Measurements from ENCODE around the gene APOBEC3H. TPM values are rescaled to one million over a fixed set of nuclear protein-coding genes. Genes with fewer than 3 reads are reported as not detected.

The APOBEC3H gene
- total RNA-seq, 1 experiment from 2014 or later: 0.81 TPM

Other genes with a start within 250 kb of the APOBEC3H start
- 20.1 and 20.9 TPM in 2 replicates for gene CBX6, start 225.0 kb upstream of the APOBEC3H start, total RNA-seq (2014; rRNA removed; shearing (Covaris generic))
- not detected in 2 replicates for gene APOBEC3A, start 139.6 kb upstream of the APOBEC3H start, total RNA-seq (2014; rRNA removed; shearing (Covaris generic))
- gene APOBEC3B, start 114.9 kb upstream of the APOBEC3H start, total RNA-seq (2014; rRNA removed; shearing (Covaris generic)): 4.9 and 8.7 TPM in 2 replicates
- 6.4 and 8.2 TPM in 2 replicates for gene APOBEC3C, start 83.0 kb upstream of the APOBEC3H start, total RNA-seq (2014; rRNA removed; shearing (Covaris generic))
- gene APOBEC3D, start 76.1 kb upstream of the APOBEC3H start, total RNA-seq (2014; rRNA removed; shearing (Covaris generic)): 0.10 and 1.9 TPM in 2 replicates
- gene APOBEC3F, start 56.4 kb upstream of the APOBEC3H start, total RNA-seq (2014; rRNA removed; shearing (Covaris generic)): 2.8 and 6.3 TPM in 2 replicates
- gene APOBEC3G, start 20.0 kb upstream of the APOBEC3H start, total RNA-seq (2014; rRNA removed; shearing (Covaris generic)): 21.4 and 23.3 TPM in 2 replicates
- gene CBX7, start 55.4 kb downstream of the APOBEC3H start, total RNA-seq (2014; rRNA removed; shearing (Covaris generic)): 0.74 and 3.3 TPM in 2 replicates
- 9.8 and 13.4 TPM in 2 replicates for gene PDGFB, start 147.7 kb downstream of the APOBEC3H start, total RNA-seq (2014; rRNA removed; shearing (Covaris generic))
- 867 and 969 TPM in 2 replicates for gene RPL3, start 222.4 kb downstream of the APOBEC3H start, total RNA-seq (2014; rRNA removed; shearing (Covaris generic))

Measured in A172 (cell line).